Measurements from ENCODE around the gene LSS.
"Not testable (repeated sequence)": the region's sequence is repeated elsewhere in the genome, so short reads cannot be mapped to it uniquely, and the experiment has no call there.

The LSS gene

DNA sequence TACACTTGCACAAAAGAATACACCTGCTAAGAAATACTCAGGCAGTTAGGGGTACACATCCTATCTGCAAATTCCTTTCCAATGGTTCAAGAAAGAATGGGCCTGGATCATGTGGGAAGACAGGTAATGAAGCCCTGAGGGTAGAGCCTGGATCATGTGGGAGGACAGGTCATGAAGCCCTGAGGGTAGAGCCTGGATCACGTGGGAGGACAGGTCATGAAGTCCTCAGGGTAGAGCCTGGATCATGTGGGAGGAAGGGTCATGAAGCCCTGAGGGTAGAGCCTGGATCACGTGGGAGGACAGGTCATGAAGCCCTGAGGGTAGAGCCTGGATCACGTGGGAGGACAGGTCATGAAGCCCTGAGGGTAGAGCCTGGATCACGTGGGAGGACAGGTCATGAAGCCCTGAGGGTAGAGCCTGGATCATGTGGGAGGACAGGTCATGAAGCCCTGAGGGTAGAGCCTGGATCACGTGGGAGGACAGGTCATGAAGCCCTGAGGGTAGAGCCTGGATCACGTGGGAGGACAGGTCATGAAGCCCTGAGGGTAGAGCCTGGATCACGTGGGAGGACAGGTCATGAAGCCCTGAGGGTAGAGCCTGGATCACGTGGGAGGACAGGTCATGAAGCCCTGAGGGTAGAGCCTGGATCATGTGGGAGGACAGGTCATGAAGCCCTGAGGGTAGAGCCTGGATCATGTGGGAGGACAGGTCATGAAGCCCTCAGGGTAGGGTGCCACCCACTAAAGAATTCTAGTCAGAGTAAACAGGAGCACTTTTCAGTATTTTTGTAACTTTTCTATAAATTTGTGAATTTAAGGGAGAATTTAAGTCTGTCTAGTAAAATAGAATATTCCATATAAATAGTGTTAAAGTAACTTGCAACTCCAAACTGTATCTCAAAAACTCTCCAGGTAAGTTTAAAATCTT is 27.4 kb downstream of the LSS start:
- not testable (repeated sequence) for H3K27me3 Mint-ChIP-seq; DNase-seq; H3K4me1 Mint-ChIP-seq (ENCODE audit: low read depth in 2 of 2); ATAC-seq (replicated peaks); H3K4me3 Mint-ChIP-seq; H3K9me3 Mint-ChIP-seq
- Mint-ChIP-seq H3K27ac (peak overlapping the region in 1 of 2 donors; percentile 1), H3K36me3 (ENCODE audit: insufficient read depth) (peaks cover 47% of the 10 kb centered on the region)

DNA sequence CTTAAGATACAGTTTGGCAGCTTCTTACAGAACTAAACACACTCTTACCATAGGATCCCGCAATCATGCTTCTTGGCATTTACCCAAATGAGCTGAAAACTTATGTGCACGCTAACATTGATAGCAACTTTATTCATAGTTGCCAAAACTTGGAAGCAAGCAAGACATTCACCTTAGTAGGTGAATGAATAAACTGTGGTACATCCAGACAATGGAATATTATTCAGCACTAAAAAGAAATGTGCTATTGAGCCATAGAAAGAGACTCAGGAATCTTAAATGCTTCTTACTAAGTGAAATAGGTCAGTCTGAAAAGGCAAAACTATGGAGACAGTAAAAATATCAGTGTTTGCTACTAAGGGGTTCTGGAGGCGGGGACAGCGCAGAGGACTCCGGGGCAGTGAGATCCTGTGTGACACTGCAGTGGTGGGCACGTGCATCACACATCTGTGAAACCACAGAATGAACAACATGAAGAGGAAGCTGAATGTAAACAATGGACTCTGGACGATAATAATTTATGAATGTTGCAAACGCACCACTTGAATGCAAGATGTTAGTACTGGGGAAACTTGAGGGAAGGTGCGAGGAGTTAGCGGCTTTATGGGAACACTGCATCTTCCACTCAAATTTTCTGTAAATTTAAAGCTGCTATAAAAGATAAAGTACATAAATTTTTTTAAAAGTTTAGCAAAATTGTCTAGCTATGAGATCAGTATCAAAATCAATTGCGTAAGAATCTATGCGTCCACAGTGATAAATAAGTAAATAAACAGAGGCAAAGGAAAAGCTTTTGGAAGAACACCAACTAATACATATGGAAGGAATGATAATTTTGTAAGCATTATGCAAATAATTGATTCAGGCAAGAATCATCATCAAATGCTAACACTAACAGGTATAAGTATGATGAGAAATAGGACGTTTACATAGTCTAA is 28.9 kb downstream of the LSS start:
- ATAC-seq (replicated peaks) = no peak
- H3K36me3 Mint-ChIP-seq (ENCODE audit: insufficient read depth) = peaks cover 46% of the 10 kb centered on the region

GRCh38 chr21:46196733-46197132 is 31.8 kb downstream of the LSS start:
- Mint-ChIP-seq H3K4me3 (no peak overlapping the region), H3K36me3 (ENCODE audit: insufficient read depth) (peaks cover 38% of the 10 kb centered on the region), H3K27ac (no peak overlapping the region), H3K4me1 (ENCODE audit: low read depth in 2 of 2) (peaks cover 0 to 6% of the 10 kb centered on the region in 2 donors), H3K9me3 (no peaks in the 10 kb centered on the region), H3K27me3 (no peaks in the 10 kb centered on the region)
- ATAC-seq (replicated peaks) (no peak), DNase-seq (no peak)

More for the DNA sequence above, 28.9 kb downstream of the LSS start:
- H3K4me3 Mint-ChIP-seq = no peak overlapping the region
- no peaks in the 10 kb centered on the region for H3K27me3 Mint-ChIP-seq
- H3K4me1 Mint-ChIP-seq (ENCODE audit: low read depth in 2 of 2) = peaks cover 0 to 6% of the 10 kb centered on the region in 2 donors
- H3K9me3 Mint-ChIP-seq = no peaks in the 10 kb centered on the region
- H3K27ac Mint-ChIP-seq = no peak overlapping the region
- DNase-seq = no peak

DNA sequence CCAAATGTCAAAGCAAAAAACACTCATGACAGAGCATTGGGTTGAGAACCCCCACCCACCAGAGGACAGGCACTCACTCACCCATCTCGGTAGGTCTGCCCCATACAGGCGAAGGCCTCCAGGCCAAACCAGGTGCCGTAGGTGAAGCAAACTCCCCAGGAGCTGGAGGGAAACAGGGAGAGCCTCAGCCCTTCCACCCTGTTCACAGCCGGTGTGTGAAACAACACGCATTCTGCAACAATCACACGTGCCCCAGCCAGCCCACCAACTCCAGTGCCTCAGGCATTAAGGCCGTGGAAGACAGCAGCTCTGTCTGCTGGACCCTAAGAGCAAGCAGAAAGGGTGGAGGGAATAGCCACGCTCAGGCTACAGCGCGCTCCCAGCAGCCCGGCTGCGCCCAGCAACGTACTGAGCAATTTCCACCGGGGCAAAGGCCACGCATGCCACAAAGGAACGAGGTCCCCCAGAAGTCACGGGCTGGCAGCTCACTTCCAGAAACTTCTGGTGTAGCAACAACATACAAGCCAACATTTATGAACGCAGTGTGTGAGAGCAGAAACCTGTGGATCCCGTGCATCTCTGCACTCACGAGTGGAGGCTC is 32.9 kb downstream of the LSS start:
- Mint-ChIP-seq H3K27me3 (no peaks in the 10 kb centered on the region), H3K27ac (no peak overlapping the region), H3K4me3 (no peak overlapping the region), H3K4me1 (ENCODE audit: low read depth in 2 of 2) (peaks cover 0 to 6% of the 10 kb centered on the region in 2 donors), H3K9me3 (no peaks in the 10 kb centered on the region), H3K36me3 (ENCODE audit: insufficient read depth) (peaks cover 38% of the 10 kb centered on the region)
- no peak for DNase-seq
- no peak for ATAC-seq (replicated peaks)

GRCh38 chr21:46194374-46195334 is 33.9 kb downstream of the LSS start:
- no peak overlapping the region for H3K4me3 Mint-ChIP-seq

DNA sequence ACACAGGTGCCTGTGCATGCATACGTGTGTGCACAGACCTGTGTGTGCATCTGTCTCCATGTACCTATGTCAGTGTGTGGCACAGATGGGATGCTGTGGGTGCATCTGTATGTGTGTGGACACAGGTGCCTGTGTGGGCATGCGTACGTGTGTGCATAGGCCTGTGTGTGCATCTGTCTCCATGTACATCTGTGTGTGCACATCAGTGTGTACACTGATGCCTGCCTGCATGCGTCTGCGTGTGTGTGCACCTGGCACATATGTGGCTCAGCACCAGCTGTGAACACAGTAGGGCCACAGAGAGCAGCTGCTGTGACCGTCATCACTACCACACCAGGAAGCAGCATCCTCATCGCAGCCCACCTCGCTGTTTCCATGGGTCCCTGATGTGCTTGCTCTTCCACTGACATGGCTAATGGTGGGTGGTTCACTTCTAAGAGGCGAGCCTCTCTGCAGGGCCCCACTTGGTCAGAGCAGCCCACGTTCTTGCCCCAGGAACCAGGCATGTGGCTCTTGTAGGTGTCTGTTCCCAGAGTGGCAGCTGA is 34.7 kb downstream of the LSS start:
- no peak overlapping the region for H3K4me3 Mint-ChIP-seq
- no peaks in the 10 kb centered on the region for H3K4me1 Mint-ChIP-seq (ENCODE audit: low read depth in 2 of 2)
- DNase-seq = no peak
- no peak for ATAC-seq (replicated peaks)
- peaks cover 27% of the 10 kb centered on the region for H3K36me3 Mint-ChIP-seq (ENCODE audit: insufficient read depth)
- no peaks in the 10 kb centered on the region for H3K9me3 Mint-ChIP-seq
- no peaks in the 10 kb centered on the region for H3K27me3 Mint-ChIP-seq
- no peak overlapping the region for H3K27ac Mint-ChIP-seq

More at GRCh38 chr21:46194374-46195334, 33.9 kb downstream of the LSS start:
- DNase-seq (no peak), ATAC-seq (replicated peaks) (no peak)
- no peaks in the 10 kb centered on the region for H3K27me3 Mint-ChIP-seq
- peaks cover 0 to 4% of the 10 kb centered on the region in 2 donors for H3K4me1 Mint-ChIP-seq (ENCODE audit: low read depth in 2 of 2)
- H3K36me3 Mint-ChIP-seq (ENCODE audit: insufficient read depth) = peaks cover 34% of the 10 kb centered on the region
- H3K27ac Mint-ChIP-seq = no peak overlapping the region
- H3K9me3 Mint-ChIP-seq = no peaks in the 10 kb centered on the region

DNA sequence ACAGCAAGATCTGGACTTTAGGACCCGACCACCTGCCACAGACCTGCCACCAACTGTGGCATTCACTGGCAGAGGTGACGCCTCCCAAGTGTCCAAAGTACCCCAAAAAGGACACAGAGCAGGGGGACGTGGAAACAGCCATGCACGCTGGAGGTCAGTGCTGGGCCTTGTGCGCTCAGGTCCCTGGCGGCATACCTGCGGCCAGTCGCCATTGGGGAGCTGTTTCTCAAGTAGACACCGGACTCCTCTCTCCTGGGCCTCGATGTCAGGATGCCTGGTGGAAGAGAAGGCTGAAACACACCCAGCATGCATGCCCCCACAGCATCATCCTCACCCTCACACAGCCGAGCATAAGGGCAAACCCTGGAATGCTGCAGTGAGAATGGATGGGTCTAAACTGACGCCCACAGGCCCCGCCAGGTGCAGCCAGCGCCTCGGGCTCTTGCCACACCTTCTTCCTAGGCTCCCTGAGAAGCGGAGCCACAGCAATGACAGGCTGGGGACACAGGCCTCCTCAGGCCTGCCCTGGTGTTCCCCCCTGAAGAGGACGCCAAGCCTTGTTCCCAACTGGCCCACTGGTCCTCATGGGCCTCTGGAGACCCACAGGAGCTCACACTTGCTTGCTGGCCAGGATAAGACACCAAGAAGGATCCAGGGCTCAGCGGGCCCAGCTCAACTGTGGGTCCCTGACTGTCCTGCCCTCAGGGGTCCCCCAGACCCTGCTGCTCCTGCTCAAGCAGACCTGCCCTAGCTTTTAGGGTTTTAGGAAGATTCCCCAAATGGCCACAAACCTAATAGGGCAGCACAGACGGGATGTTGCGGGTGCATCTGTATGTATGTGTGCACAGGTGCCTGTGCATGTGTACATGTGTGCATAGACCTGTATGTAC is 36.6 kb downstream of the LSS start:
- ATAC-seq (replicated peaks) (no peak), DNase-seq (no peak)
- peaks cover 19% of the 10 kb centered on the region for H3K36me3 Mint-ChIP-seq (ENCODE audit: insufficient read depth)
- H3K27me3 Mint-ChIP-seq = no peaks in the 10 kb centered on the region
- H3K4me3 Mint-ChIP-seq = no peak overlapping the region
- H3K4me1 Mint-ChIP-seq (ENCODE audit: low read depth in 2 of 2) = no peaks in the 10 kb centered on the region
- H3K27ac Mint-ChIP-seq = no peak overlapping the region
- H3K9me3 Mint-ChIP-seq = no peaks in the 10 kb centered on the region

GRCh38 chr21:46191257-46191685 is 37.3 kb downstream of the LSS start:
- peaks cover 16% of the 10 kb centered on the region for H3K36me3 Mint-ChIP-seq (ENCODE audit: insufficient read depth)
- ATAC-seq (replicated peaks) (no peak), DNase-seq (no peak)
- H3K4me1 Mint-ChIP-seq (ENCODE audit: low read depth in 2 of 2) = no peaks in the 10 kb centered on the region
- H3K4me3 Mint-ChIP-seq = no peak overlapping the region
- no peaks in the 10 kb centered on the region for H3K9me3 Mint-ChIP-seq
- H3K27me3 Mint-ChIP-seq = no peaks in the 10 kb centered on the region
- H3K27ac Mint-ChIP-seq = no peak overlapping the region

- DNase-seq = no peak
- ATAC-seq (replicated peaks) = no peak
- Mint-ChIP-seq H3K27ac (no peak overlapping the region), H3K36me3 (ENCODE audit: insufficient read depth) (peaks cover 13% of the 10 kb centered on the region), H3K4me3 (no peak overlapping the region), H3K4me1 (ENCODE audit: low read depth in 2 of 2) (no peaks in the 10 kb centered on the region), H3K9me3 (no peaks in the 10 kb centered on the region), H3K27me3 (no peaks in the 10 kb centered on the region)
Observed at GRCh38 chr21:46190491-46191131, 38.0 kb downstream of the LSS start.

GRCh38 chr21:46189959-46190490 is 38.5 kb downstream of the LSS start:
- DNase-seq (no peak), ATAC-seq (replicated peaks) (no peak)
- no peaks in the 10 kb centered on the region for H3K27me3 Mint-ChIP-seq
- H3K4me3 Mint-ChIP-seq = no peak overlapping the region
- peaks cover 0 to 2% of the 10 kb centered on the region in 2 donors for H3K4me1 Mint-ChIP-seq (ENCODE audit: low read depth in 2 of 2)
- H3K9me3 Mint-ChIP-seq = no peaks in the 10 kb centered on the region
- H3K36me3 Mint-ChIP-seq (ENCODE audit: insufficient read depth) = peaks cover 12% of the 10 kb centered on the region
- no peak overlapping the region for H3K27ac Mint-ChIP-seq
